Measurements from ENCODE around the gene TNFRSF14. TPM values are rescaled to one million over a fixed set of nuclear protein-coding genes. Genes with fewer than 3 reads are reported as not detected.

TNFRSF14 gene
- total and polyA plus RNA-seq, 2 of the 13 experiments (the other 11 are each of a cell fraction or from before 2014, with no cell fraction given): 11.9 to 49.9 TPM

- TF ChIP-seq ZBTB2 (CRISPR knock-in tag; IDR thresholded peaks at IDR 0.05; ENCODE audit: low read depth): peak; percentile 45; the same call in 1 of the 2 replicates
- no peak for TF ChIP-seq PHF21A (CRISPR knock-in tag; IDR thresholded peaks at IDR 0.05)
- no peak for TF ChIP-seq IRF9 (CRISPR knock-in tag; IDR thresholded peaks at IDR 0.05; ENCODE audit: borderline replicate concordance)
- no peak for TF ChIP-seq ZSCAN31 (CRISPR knock-in tag; IDR thresholded peaks at IDR 0.05; ENCODE audit: low read depth)
- no peak for TF ChIP-seq RFXAP (CRISPR knock-in tag; IDR thresholded peaks at IDR 0.05; ENCODE audit: borderline replicate concordance)
- TF ChIP-seq YEATS4 (CRISPR knock-in tag; IDR thresholded peaks at IDR 0.05; ENCODE audit: borderline replicate concordance): no peak
- TF ChIP-seq ZFP36L1 (CRISPR knock-in tag; IDR thresholded peaks at IDR 0.05): no peak
- no peak for TF ChIP-seq ZNF180 (CRISPR knock-in tag; IDR thresholded peaks at IDR 0.05; ENCODE audit: borderline replicate concordance, low read depth)
- TF ChIP-seq PRDM10 (CRISPR knock-in tag; IDR thresholded peaks at IDR 0.05; ENCODE audit: low read depth): no peak
- no peak for TF ChIP-seq CREM (IDR thresholded peaks at IDR 0.05)
- no peak for TF ChIP-seq CREM (CRISPR knock-in tag; IDR thresholded peaks at IDR 0.05)
- TF ChIP-seq FOXK2 (IDR thresholded peaks at IDR 0.05): no peak
- TF ChIP-seq ZNF724P (CRISPR knock-in tag; IDR thresholded peaks at IDR 0.05; ENCODE audit: borderline replicate concordance): no peak
- no peak for TF ChIP-seq NFRKB (IDR thresholded peaks at IDR 0.05)
- TF ChIP-seq ZNF101 (CRISPR knock-in tag; IDR thresholded peaks at IDR 0.05; ENCODE audit: borderline replicate concordance, low read depth): no peak
- no peak for TF ChIP-seq FOXJ3 (CRISPR knock-in tag; IDR thresholded peaks at IDR 0.05; ENCODE audit: borderline replicate concordance)
- no peak for TF ChIP-seq HES4 (CRISPR knock-in tag; IDR thresholded peaks at IDR 0.05; ENCODE audit: borderline replicate concordance)
- TF ChIP-seq FOXC1 (CRISPR knock-in tag; IDR thresholded peaks at IDR 0.05; ENCODE audit: borderline replicate concordance): 0 out of 2 replicates have a peak, but pooled peaks have one; percentile 11
- TF ChIP-seq SOX5 (CRISPR knock-in tag; IDR thresholded peaks at IDR 0.05; ENCODE audit: borderline replicate concordance): no peak
- TF ChIP-seq E2F1 (CRISPR knock-in tag; IDR thresholded peaks at IDR 0.05): no peak
- TF ChIP-seq ZFP41 (CRISPR knock-in tag; IDR thresholded peaks at IDR 0.05; ENCODE audit: borderline replicate concordance): no peak
- TF ChIP-seq HOXA5 (CRISPR knock-in tag; IDR thresholded peaks at IDR 0.05): no peak
- no peak for TF ChIP-seq CENPX (CRISPR knock-in tag; IDR thresholded peaks at IDR 0.05)
Observed at GRCh38 chr1:2544093-2544874, 11.9 kb upstream of the TNFRSF14 start (continued).

All from HepG2 (cell line).